HEK293 (cell line): Measurements from ENCODE around the gene LTO1.

Source experiments
- ATF2 ChIP-seq: fragments of 450-650 bp; formaldehyde crosslinking; IDR thresholded peaks from 2 replicates; pipeline ENCODE4 v1.5.1; 2016; ENCODE audit warnings: missing biosample characterization, missing genetic modification characterization, low read depth
- CTCF ChIP-seq: fragments of 450-650 bp; formaldehyde crosslinking; IDR thresholded peaks from 2 replicates; pipeline ENCODE4 v1.5.1; 2016; ENCODE audit warnings: missing biosample characterization, missing genetic modification characterization
- KLF9 ChIP-seq: fragments of 450-650 bp; formaldehyde crosslinking; IDR thresholded peaks from 2 replicates; pipeline ENCODE4 v1.5.1; 2016; ENCODE audit warnings: missing biosample characterization, missing genetic modification characterization, low read depth
- REPIN1 ChIP-seq: fragments of 450-650 bp; formaldehyde crosslinking; IDR thresholded peaks from 2 replicates; pipeline ENCODE4 v1.5.1; 2017; ENCODE audit warnings: missing biosample characterization, missing genetic modification characterization, low read depth
- SP7 ChIP-seq: fragments of 450-650 bp; formaldehyde crosslinking; IDR thresholded peaks from 2 replicates; pipeline ENCODE4 v1.5.1; 2016; ENCODE audit warnings: missing biosample characterization, missing genetic modification characterization
- ZNF274 ChIP-seq, 2 experiments: fragments of 200-500 bp in 1 of 2; fragments of 450-650 bp in 1 of 2; sonication (Bioruptor generic) in 1 of 2; formaldehyde crosslinking in 1 of 2; IDR thresholded peaks; 2 replicates each; pipeline versions ENCODE4 v1.5.1 to v1.6.1; 2014 to 2016; ENCODE audit warnings: borderline replicate concordance in 1 of 2, inconsistent platforms in 1 of 2, low read length in 1 of 2, missing biosample characterization in 1 of 2, missing genetic modification characterization in 1 of 2
- ZNF280C ChIP-seq: fragments of 450-650 bp; formaldehyde crosslinking; IDR thresholded peaks from 2 replicates; pipeline ENCODE4 v1.5.1; 2016; ENCODE audit warnings: missing biosample characterization, missing genetic modification characterization
- ZNF530 ChIP-seq: fragments of 450-650 bp; formaldehyde crosslinking; IDR thresholded peaks from 2 replicates; pipeline ENCODE4 v1.5.1; 2016; ENCODE audit warnings: low read depth, missing biosample characterization, missing genetic modification characterization
- ZNF544 ChIP-seq: fragments of 450-650 bp; formaldehyde crosslinking; IDR thresholded peaks from 2 replicates; pipeline ENCODE4 v1.5.0; 2017; ENCODE audit warnings: missing biosample characterization, missing genetic modification characterization
- TF ChIP-seq, protein P1 (sequence below): fragments of 450-650 bp; formaldehyde crosslinking; IDR thresholded peaks from 2 replicates; pipeline ENCODE4 v1.5.1; 2017; ENCODE audit warnings: missing biosample characterization, missing genetic modification characterization
- TF ChIP-seq, protein P2 (sequence below): fragments of 450-650 bp; formaldehyde crosslinking; IDR thresholded peaks from 2 replicates; pipeline ENCODE4 v1.5.1; 2016; ENCODE audit warnings: missing biosample characterization, missing genetic modification characterization
- TF ChIP-seq, protein P3 (sequence below): fragments of 450-650 bp; formaldehyde crosslinking; IDR thresholded peaks from 2 replicates; pipeline ENCODE4 v1.5.1; 2016; ENCODE audit warnings: missing biosample characterization, missing genetic modification characterization, borderline replicate concordance

LTO1 gene

GRCh38 chr11:69674886-69675714 lies at the start of gene LTO1 (continued):
- TF ChIP-seq ZNF274 (IDR thresholded peaks at IDR 0.05; ENCODE audit: low read length) (no peak), ZNF274 (tag by site-specific recombination; IDR thresholded peaks at IDR 0.05; ENCODE audit: borderline replicate concordance) (no peak), ZNF530 (tag by site-specific recombination) (no peak), ATF2 (tag by site-specific recombination) (no peak), ZNF544 (tag by site-specific recombination) (no peak), REPIN1 (tag by site-specific recombination) (no peak), CTCF (peak; percentile 25; the same call in 1 of the 2 replicates), SP7 (tag by site-specific recombination) (peak; percentile 58; the same call in 1 of the 2 replicates), KLF9 (peak; percentile 27; the same call in 1 of the 2 replicates), ZNF280C (tag by site-specific recombination) (no peak)
- TF ChIP-seq, protein P1, sequence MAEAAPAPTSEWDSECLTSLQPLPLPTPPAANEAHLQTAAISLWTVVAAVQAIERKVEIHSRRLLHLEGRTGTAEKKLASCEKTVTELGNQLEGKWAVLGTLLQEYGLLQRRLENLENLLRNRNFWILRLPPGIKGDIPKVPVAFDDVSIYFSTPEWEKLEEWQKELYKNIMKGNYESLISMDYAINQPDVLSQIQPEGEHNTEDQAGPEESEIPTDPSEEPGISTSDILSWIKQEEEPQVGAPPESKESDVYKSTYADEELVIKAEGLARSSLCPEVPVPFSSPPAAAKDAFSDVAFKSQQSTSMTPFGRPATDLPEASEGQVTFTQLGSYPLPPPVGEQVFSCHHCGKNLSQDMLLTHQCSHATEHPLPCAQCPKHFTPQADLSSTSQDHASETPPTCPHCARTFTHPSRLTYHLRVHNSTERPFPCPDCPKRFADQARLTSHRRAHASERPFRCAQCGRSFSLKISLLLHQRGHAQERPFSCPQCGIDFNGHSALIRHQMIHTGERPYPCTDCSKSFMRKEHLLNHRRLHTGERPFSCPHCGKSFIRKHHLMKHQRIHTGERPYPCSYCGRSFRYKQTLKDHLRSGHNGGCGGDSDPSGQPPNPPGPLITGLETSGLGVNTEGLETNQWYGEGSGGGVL (tag by site-specific recombination), result no peak
- TF ChIP-seq, protein P2, sequence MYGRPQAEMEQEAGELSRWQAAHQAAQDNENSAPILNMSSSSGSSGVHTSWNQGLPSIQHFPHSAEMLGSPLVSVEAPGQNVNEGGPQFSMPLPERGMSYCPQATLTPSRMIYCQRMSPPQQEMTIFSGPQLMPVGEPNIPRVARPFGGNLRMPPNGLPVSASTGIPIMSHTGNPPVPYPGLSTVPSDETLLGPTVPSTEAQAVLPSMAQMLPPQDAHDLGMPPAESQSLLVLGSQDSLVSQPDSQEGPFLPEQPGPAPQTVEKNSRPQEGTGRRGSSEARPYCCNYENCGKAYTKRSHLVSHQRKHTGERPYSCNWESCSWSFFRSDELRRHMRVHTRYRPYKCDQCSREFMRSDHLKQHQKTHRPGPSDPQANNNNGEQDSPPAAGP (tag by site-specific recombination), result peak; percentile 15; the same call in 1 of the 2 replicates
- TF ChIP-seq, protein P3, sequence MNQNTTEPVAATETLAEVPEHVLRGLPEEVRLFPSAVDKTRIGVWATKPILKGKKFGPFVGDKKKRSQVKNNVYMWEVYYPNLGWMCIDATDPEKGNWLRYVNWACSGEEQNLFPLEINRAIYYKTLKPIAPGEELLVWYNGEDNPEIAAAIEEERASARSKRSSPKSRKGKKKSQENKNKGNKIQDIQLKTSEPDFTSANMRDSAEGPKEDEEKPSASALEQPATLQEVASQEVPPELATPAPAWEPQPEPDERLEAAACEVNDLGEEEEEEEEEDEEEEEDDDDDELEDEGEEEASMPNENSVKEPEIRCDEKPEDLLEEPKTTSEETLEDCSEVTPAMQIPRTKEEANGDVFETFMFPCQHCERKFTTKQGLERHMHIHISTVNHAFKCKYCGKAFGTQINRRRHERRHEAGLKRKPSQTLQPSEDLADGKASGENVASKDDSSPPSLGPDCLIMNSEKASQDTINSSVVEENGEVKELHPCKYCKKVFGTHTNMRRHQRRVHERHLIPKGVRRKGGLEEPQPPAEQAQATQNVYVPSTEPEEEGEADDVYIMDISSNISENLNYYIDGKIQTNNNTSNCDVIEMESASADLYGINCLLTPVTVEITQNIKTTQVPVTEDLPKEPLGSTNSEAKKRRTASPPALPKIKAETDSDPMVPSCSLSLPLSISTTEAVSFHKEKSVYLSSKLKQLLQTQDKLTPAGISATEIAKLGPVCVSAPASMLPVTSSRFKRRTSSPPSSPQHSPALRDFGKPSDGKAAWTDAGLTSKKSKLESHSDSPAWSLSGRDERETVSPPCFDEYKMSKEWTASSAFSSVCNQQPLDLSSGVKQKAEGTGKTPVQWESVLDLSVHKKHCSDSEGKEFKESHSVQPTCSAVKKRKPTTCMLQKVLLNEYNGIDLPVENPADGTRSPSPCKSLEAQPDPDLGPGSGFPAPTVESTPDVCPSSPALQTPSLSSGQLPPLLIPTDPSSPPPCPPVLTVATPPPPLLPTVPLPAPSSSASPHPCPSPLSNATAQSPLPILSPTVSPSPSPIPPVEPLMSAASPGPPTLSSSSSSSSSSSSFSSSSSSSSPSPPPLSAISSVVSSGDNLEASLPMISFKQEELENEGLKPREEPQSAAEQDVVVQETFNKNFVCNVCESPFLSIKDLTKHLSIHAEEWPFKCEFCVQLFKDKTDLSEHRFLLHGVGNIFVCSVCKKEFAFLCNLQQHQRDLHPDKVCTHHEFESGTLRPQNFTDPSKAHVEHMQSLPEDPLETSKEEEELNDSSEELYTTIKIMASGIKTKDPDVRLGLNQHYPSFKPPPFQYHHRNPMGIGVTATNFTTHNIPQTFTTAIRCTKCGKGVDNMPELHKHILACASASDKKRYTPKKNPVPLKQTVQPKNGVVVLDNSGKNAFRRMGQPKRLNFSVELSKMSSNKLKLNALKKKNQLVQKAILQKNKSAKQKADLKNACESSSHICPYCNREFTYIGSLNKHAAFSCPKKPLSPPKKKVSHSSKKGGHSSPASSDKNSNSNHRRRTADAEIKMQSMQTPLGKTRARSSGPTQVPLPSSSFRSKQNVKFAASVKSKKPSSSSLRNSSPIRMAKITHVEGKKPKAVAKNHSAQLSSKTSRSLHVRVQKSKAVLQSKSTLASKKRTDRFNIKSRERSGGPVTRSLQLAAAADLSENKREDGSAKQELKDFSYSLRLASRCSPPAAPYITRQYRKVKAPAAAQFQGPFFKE (tag by site-specific recombination), result no peak
- TF ChIP-seq, all 188 proteins: peak for 40
